A549 (cell line): ENCODE data around the gene PHF23.

ENCODE experiments used
- HDAC2 ChIP-seq: fragments of 200-600 bp; sonication (generic); IDR thresholded peaks from 2 replicates; pipeline ENCODE4 v1.6.1; 2016
- NR3C1 ChIP-seq: fragments of >200 bp; sonication (Bioruptor Twin); formaldehyde crosslinking; IDR thresholded peaks from 3 replicates; pipeline ENCODE4 v1.6.1; 2017
- TF ChIP-seq, protein P1 (sequence below): fragments of >200 bp; sonication (Bioruptor Twin); formaldehyde crosslinking; IDR thresholded peaks from 3 replicates; pipeline ENCODE4 v1.5.1; 2016

DNA sequence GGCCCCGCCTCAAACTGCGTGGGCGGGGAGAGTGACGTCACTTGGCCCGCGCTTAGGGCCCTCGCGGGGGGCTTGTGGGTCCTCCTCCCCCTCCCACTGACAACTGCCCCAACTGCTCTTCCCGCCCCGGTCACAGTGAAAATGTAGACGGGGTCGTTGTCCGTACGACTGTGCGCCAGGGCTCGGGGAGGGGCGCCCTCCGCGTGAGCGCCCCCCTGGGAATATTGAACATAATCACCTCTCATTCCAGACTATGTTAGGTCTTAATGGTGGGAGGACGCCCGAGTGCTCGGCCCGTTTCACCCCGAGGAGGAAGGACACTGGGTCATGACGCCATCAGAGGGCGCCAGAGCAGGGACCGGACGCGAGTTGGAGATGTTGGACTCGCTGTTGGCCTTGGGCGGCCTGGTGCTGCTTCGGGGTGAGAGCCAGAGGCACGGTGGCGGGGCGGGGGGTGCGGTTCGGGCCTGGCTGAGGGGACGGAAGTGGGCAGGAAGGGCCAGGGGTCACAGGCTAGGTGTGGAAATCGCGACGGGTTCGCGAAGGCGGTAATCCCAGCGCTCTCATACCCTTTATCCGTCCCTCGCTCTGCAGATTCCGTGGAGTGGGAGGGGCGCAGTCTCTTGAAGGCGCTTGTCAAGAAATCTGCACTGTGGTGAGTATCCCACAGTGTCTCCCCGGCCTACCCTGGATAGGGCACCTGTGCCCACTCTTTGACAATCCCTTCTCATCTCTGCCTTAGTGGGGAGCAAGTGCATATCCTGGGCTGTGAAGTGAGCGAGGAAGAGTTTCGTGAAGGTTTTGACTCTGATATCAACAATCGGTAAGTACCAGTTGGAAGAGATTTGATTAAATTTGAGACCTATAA, 13.2 kb upstream of the PHF23 start, which contains the start of gene ELP5:
- no peak for TF ChIP-seq NR3C1
- no peak for TF ChIP-seq HDAC2
- TF ChIP-seq, protein P1, sequence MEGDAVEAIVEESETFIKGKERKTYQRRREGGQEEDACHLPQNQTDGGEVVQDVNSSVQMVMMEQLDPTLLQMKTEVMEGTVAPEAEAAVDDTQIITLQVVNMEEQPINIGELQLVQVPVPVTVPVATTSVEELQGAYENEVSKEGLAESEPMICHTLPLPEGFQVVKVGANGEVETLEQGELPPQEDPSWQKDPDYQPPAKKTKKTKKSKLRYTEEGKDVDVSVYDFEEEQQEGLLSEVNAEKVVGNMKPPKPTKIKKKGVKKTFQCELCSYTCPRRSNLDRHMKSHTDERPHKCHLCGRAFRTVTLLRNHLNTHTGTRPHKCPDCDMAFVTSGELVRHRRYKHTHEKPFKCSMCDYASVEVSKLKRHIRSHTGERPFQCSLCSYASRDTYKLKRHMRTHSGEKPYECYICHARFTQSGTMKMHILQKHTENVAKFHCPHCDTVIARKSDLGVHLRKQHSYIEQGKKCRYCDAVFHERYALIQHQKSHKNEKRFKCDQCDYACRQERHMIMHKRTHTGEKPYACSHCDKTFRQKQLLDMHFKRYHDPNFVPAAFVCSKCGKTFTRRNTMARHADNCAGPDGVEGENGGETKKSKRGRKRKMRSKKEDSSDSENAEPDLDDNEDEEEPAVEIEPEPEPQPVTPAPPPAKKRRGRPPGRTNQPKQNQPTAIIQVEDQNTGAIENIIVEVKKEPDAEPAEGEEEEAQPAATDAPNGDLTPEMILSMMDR, result peak; percentile 54
